BLaER1 (cell line): ENCODE data around the gene OMD.

Source experiments
- H3K27ac ChIP-seq: shearing (Covaris generic); formaldehyde crosslinking; 2 replicates; pipeline ENCODE4 v1.8.1; 2022
- H3K27me3 ChIP-seq: shearing (Covaris generic); formaldehyde crosslinking; 2 replicates; pipeline ENCODE4 v1.8.1; 2022
- H3K36me3 ChIP-seq: shearing (Covaris generic); formaldehyde crosslinking; 2 replicates; pipeline ENCODE4 v1.8.1; 2022
- H3K4me1 ChIP-seq: shearing (Covaris generic); formaldehyde crosslinking; 2 replicates; pipeline ENCODE4 v1.8.1; 2022
- H3K4me2 ChIP-seq: shearing (Covaris generic); formaldehyde crosslinking; 2 replicates; pipeline ENCODE4 v1.8.1; 2022
- H3K4me3 ChIP-seq: shearing (Covaris generic); formaldehyde crosslinking; 2 replicates; pipeline ENCODE4 v1.8.1; 2022
- H3K9ac ChIP-seq: shearing (Covaris generic); formaldehyde crosslinking; 2 replicates; pipeline ENCODE4 v1.8.1; 2022
- H3K9me3 ChIP-seq: shearing (Covaris generic); formaldehyde crosslinking; 2 replicates; pipeline ENCODE4 v1.8.1; 2022
- H4K20me1 ChIP-seq: shearing (Covaris generic); formaldehyde crosslinking; 2 replicates; pipeline ENCODE4 v1.8.1; 2022
- Cebpa-rat ChIP-seq: shearing (Covaris generic); IDR thresholded peaks from 2 replicates; pipeline ENCODE4 v1.8.1; 2022

OMD gene

DNA sequence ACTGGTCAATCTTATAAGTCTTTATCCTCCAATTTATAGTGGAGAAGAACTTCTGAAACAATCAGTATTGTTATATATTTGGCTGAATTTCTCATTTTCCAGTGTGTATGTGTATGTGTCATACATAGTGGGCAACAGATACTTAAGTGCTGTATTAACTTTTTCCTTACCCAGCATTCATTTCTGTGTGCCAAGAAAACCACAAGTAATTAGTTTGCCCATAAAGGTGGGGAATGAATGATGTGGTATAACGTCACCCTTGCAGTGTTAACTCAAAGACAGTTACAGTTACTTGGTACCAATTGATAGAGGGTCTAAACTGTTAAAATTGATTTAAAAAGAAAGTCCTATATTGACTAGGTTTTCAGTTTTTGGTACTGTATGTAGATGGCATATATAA is 21.9 kb downstream of the OMD start:
- H3K27me3 ChIP-seq, result no peaks in the 10 kb centered on the region
- H3K4me3 ChIP-seq, result no peak overlapping the region
- H3K4me1 ChIP-seq, result peaks cover 18% of the 10 kb centered on the region
- no peak overlapping the region for H3K27ac ChIP-seq
- H3K36me3 ChIP-seq, result no peaks in the 10 kb centered on the region
- H3K9me3 ChIP-seq, result no peaks in the 10 kb centered on the region
- no peak for TF ChIP-seq Cebpa-rat
- H4K20me1 ChIP-seq, result no peaks in the 10 kb centered on the region
- H3K9ac ChIP-seq, result no peak overlapping the region
- no peak overlapping the region for H3K4me2 ChIP-seq

GRCh38 chr9:92397853-92398252 is 26.4 kb downstream of the OMD start:
- H3K27ac ChIP-seq, result no peak overlapping the region
- no peak overlapping the region for H3K4me2 ChIP-seq
- no peaks in the 10 kb centered on the region for H3K9me3 ChIP-seq
- no peak overlapping the region for H3K9ac ChIP-seq
- H3K4me1 ChIP-seq, result no peaks in the 10 kb centered on the region
- no peaks in the 10 kb centered on the region for H3K36me3 ChIP-seq
- no peaks in the 10 kb centered on the region for H3K27me3 ChIP-seq
- TF ChIP-seq Cebpa-rat, result no peak
- no peaks in the 10 kb centered on the region for H4K20me1 ChIP-seq
- H3K4me3 ChIP-seq, result no peak overlapping the region

DNA sequence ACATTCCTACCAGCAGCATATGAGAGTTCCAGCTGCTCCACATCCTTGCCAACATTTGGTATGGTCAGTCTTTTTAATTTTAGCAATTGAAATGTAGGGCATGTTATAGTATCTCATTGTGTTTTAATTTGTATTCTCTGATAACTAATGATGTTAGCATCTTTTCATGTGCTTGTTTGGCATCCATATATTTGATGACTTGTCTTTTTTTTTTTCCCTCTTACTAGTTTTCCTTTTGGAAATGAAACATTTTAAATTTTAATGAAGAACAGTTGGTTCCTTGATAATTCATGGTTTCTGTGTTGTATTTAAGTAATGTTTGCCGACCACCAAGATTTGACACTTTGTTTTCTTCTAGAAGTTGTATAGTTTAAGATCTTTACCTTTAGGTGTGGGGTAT is 28.7 kb downstream of the OMD start:
- H3K4me2 ChIP-seq, result no peak overlapping the region
- H3K9me3 ChIP-seq, result no peaks in the 10 kb centered on the region
- no peak overlapping the region for H3K9ac ChIP-seq
- H3K27me3 ChIP-seq, result no peaks in the 10 kb centered on the region
- TF ChIP-seq Cebpa-rat, result no peak
- no peaks in the 10 kb centered on the region for H4K20me1 ChIP-seq
- H3K27ac ChIP-seq, result no peak overlapping the region
- H3K4me3 ChIP-seq, result no peak overlapping the region
- no peaks in the 10 kb centered on the region for H3K4me1 ChIP-seq
- no peaks in the 10 kb centered on the region for H3K36me3 ChIP-seq

GRCh38 chr9:92393686-92394085 is 30.6 kb downstream of the OMD start:
- Histone ChIP-seq H3K27me3 (no peaks in the 10 kb centered on the region), H4K20me1 (no peaks in the 10 kb centered on the region), H3K9ac (no peak overlapping the region), H3K9me3 (no peaks in the 10 kb centered on the region), H3K27ac (no peak overlapping the region), H3K4me3 (no peak overlapping the region), H3K4me1 (no peaks in the 10 kb centered on the region), H3K4me2 (no peak overlapping the region), H3K36me3 (no peaks in the 10 kb centered on the region)
- TF ChIP-seq Cebpa-rat, result no peak

- no peak for TF ChIP-seq Cebpa-rat
- H3K9me3 ChIP-seq, result no peaks in the 10 kb centered on the region
Observed at GRCh38 chr9:92392690-92393089, 31.6 kb downstream of the OMD start.

GRCh38 chr9:92385953-92386352 is 38.3 kb downstream of the OMD start:
- Histone ChIP-seq H3K9me3 (no peaks in the 10 kb centered on the region), H3K9ac (no peak overlapping the region), H3K27me3 (no peaks in the 10 kb centered on the region), H3K4me1 (no peaks in the 10 kb centered on the region), H3K27ac (no peak overlapping the region), H3K4me3 (no peak overlapping the region), H3K36me3 (peaks cover 13% of the 10 kb centered on the region; the same call in 1 of the 2 replicates), H3K4me2 (no peak overlapping the region), H4K20me1 (no peaks in the 10 kb centered on the region)
- TF ChIP-seq Cebpa-rat, result no peak

More at GRCh38 chr9:92392690-92393089, 31.6 kb downstream of the OMD start:
- H3K4me3 ChIP-seq, result no peak overlapping the region
- H3K9ac ChIP-seq, result no peak overlapping the region
- H3K27ac ChIP-seq, result no peak overlapping the region
- no peak overlapping the region for H3K4me2 ChIP-seq
- H3K27me3 ChIP-seq, result no peaks in the 10 kb centered on the region
- H3K4me1 ChIP-seq, result no peaks in the 10 kb centered on the region
- H4K20me1 ChIP-seq, result no peaks in the 10 kb centered on the region
- no peaks in the 10 kb centered on the region for H3K36me3 ChIP-seq

- no peak overlapping the region for H3K4me2 ChIP-seq
- no peak overlapping the region for H3K4me3 ChIP-seq
- no peaks in the 10 kb centered on the region for H4K20me1 ChIP-seq
- peaks cover 13% of the 10 kb centered on the region; the same call in 1 of the 2 replicates for H3K36me3 ChIP-seq
- no peak overlapping the region for H3K9ac ChIP-seq
- H3K4me1 ChIP-seq, result no peaks in the 10 kb centered on the region
- H3K27me3 ChIP-seq, result no peaks in the 10 kb centered on the region
- H3K9me3 ChIP-seq, result no peaks in the 10 kb centered on the region
- no peak for TF ChIP-seq Cebpa-rat
- H3K27ac ChIP-seq, result no peak overlapping the region
Observed at GRCh38 chr9:92385477-92385876, 38.8 kb downstream of the OMD start.

GRCh38 chr9:92385001-92385400 is 39.3 kb downstream of the OMD start:
- Histone ChIP-seq H3K27ac (no peak overlapping the region), H3K9ac (no peak overlapping the region), H4K20me1 (no peaks in the 10 kb centered on the region), H3K9me3 (no peaks in the 10 kb centered on the region), H3K36me3 (peaks cover 13% of the 10 kb centered on the region; the same call in 1 of the 2 replicates), H3K4me1 (no peaks in the 10 kb centered on the region), H3K4me3 (no peak overlapping the region), H3K27me3 (no peaks in the 10 kb centered on the region), H3K4me2 (no peak overlapping the region)
- no peak for TF ChIP-seq Cebpa-rat

- Histone ChIP-seq H3K4me2 (no peak overlapping the region), H3K27me3 (no peaks in the 10 kb centered on the region), H3K9ac (no peak overlapping the region), H3K27ac (no peak overlapping the region), H3K36me3 (peaks cover 13% of the 10 kb centered on the region; the same call in 1 of the 2 replicates), H3K4me1 (no peaks in the 10 kb centered on the region), H3K9me3 (no peaks in the 10 kb centered on the region), H3K4me3 (no peak overlapping the region), H4K20me1 (no peaks in the 10 kb centered on the region)
- TF ChIP-seq Cebpa-rat, result no peak
Observed at GRCh38 chr9:92384375-92384774, 39.9 kb downstream of the OMD start.

GRCh38 chr9:92381775-92382174 is 42.5 kb downstream of the OMD start:
- H3K36me3 ChIP-seq, result peaks cover 13% of the 10 kb centered on the region
- H3K27ac ChIP-seq, result no peak overlapping the region
- no peak overlapping the region for H3K4me3 ChIP-seq
- no peak overlapping the region for H3K9ac ChIP-seq
- H3K9me3 ChIP-seq, result no peaks in the 10 kb centered on the region
- H4K20me1 ChIP-seq, result no peaks in the 10 kb centered on the region
- no peak overlapping the region for H3K4me2 ChIP-seq
- H3K4me1 ChIP-seq, result no peaks in the 10 kb centered on the region
- no peak for TF ChIP-seq Cebpa-rat
- H3K27me3 ChIP-seq, result no peaks in the 10 kb centered on the region

GRCh38 chr9:92380603-92381002 is 43.7 kb downstream of the OMD start:
- Histone ChIP-seq H3K4me2 (no peak overlapping the region), H3K9me3 (no peaks in the 10 kb centered on the region; the same call in 1 of the 2 replicates), H3K4me1 (no peaks in the 10 kb centered on the region), H3K27me3 (no peaks in the 10 kb centered on the region), H3K36me3 (peaks cover 13% of the 10 kb centered on the region), H3K4me3 (no peak overlapping the region), H3K9ac (no peak overlapping the region), H4K20me1 (no peaks in the 10 kb centered on the region), H3K27ac (no peak overlapping the region)
- no peak for TF ChIP-seq Cebpa-rat
